Posterior vena cava (tissue), 2 donors: ENCODE results near the gene COL15A1. TPM values are rescaled to one million over a fixed set of nuclear protein-coding genes. Genes with fewer than 3 reads are reported as not detected.
"Not testable (repeated sequence)": the region's sequence is repeated elsewhere in the genome, so short reads cannot be mapped to it uniquely, and the experiment has no call there.

Source experiments
- DNase-seq: peaks from one replicate; pipeline ENCODE4 v3.0.0-alpha.2; 2020; ENCODE audit warnings: low spot score
- intact Hi-C, 2 donors: fragments of 100-400 bp; cut with DNase I; formaldehyde crosslinking; loops; one replicate each; pipeline versions ENCODE4 v1.14.1 to v1.14.2; 2022 to 2023
- total RNA-seq, 2 donors: library from RNA; stranded (reverse); fragmentation: NEBNext Ultra II Directional; extraction: Animal tissue kit (Norgen Biotek cat#: 25700); gene quantifications; one replicate each; pipeline ENCODE4 v1.2.1, GENCODE V29; 2021
- donor health status: DM: yes; HTN: yes; CAD: no.
- donor health status: DM: yes; HTN: yes; CAD: no.

Gene COL15A1
- total RNA-seq, 2 donors from 2014 or later: 126 to 129 TPM

- intact Hi-C loops: loop anchor here (5.0 to 10.0 kb wide), 3 partner anchors 57 to 137 kb away; partner anchors contain the start of gene COL15A1 (in 1 of the 2)
- peak; percentile 78 for DNase-seq
Observed at GRCh38 chr9:98999152-98999525, 55.4 kb downstream of the COL15A1 start.

DNA sequence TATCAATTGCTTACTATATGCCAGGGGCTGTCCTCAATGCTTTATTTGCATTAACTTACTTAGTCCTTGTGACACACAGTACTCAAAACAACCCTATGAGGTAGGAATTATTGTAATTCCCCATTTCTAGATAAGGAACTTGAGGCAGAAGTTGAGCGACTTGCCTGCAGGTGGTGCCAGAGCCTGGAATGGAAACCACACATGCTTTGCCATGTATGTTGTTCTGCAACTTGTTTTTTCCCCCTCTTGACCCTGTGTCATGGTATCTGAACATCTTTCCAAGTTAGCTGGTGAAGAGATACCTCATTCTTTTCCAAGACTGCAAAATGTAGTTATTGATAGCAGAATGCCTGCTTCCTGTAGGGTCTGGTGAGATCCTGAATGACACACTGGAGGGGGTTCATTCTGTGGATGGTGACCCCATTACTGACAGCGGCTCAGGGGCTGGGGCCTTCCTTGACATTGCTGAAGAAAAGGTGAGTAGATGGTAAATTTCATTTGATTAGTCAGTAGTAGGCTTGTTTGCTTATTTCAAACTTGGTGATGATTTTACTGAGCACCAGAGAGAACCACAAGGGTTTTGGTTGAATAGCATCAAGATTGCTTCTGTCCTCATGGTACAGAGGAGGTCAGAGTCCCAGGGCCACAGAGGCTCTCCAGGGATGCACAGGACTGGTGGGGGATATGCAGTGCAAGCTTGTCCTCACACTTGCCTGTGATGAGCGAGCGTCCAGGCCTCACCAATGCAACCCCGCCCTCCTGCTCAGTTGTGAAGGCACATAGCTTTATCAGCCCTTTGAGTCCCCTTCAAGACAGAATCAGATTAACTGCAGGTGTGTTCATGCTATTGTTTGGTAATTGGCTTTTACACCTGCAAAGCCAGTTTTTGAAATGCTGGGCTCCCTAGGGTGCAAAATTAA, 57.0 kb downstream of the COL15A1 start:
- intact Hi-C loops: no loop called here
- DNase-seq: peak; percentile 88

- no peak for DNase-seq
- intact Hi-C loops: no loop called here
Observed at GRCh38 chr9:99001892-99002291, 58.2 kb downstream of the COL15A1 start.

- intact Hi-C loops: no loop called here
- no peak for DNase-seq
Observed at GRCh38 chr9:99002706-99003105, 59.0 kb downstream of the COL15A1 start.

- intact Hi-C loops: no loop called here
Observed at GRCh38 chr9:99003308-99003707, 59.6 kb downstream of the COL15A1 start.

DNA sequence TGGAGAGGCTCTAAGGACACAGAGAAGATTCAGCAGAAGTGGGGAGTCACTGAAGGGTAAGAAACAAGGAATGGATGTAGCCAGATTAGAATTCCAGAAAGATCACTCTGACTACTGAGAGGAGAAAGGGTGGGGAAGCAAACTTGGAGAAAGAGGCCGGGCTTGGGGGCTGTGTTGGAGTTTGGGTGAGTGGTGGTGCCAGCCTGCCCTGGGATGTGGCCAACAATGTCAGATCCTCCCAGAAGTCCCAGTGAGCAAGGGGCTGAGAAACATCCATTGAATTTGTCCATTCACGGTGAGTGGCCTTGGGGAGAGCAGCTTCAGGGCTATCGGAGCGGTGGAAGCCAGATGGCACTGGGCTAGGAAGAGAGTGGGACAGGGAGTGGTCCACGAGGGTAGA, 60.4 kb downstream of the COL15A1 start:
- intact Hi-C loops: no loop called here
- DNase-seq: no peak

More at GRCh38 chr9:99003308-99003707, 59.6 kb downstream of the COL15A1 start:
- no peak for DNase-seq

DNA sequence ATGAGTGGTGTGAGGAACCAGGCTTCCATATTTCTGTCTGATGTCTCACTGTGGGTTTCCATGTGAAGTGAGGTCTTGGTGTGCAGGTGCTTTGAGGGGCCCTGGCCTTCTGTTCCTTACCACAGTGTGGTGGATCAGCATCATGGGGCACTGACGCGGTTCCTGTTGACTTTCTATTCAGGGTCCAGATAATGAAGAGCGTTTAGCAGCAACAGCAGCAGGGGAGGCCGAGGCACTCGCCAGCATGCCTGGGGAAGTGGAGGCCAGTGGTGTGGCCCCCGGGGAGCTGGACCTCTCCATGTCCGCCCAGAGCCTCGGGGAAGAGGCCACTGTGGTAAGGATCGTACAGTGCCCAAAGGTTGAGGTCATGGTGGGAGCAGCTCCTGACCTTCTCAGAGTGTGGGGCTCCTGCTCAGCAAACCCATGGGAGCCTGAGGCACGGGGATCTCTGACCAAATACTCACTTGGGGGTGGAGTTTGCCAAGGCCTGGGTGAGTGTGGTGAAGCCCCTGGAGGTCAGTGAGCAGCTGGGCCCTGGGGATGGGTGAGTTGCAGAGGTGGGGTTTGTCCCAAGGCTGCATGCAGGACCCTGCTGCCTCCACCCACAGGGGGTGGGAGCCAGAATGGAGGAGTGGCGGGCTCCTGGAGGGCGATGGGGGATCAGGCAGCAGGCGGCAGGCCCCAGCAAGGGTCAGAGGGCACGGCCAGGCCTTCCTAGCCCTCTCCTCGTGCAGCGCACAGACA, 61.2 kb downstream of the COL15A1 start:
- intact Hi-C loops: no loop called here
- no peak for DNase-seq

GRCh38 chr9:99005651-99006050, 61.9 kb downstream of the COL15A1 start:
- DNase-seq: no peak
- intact Hi-C loops: no loop called here

DNA sequence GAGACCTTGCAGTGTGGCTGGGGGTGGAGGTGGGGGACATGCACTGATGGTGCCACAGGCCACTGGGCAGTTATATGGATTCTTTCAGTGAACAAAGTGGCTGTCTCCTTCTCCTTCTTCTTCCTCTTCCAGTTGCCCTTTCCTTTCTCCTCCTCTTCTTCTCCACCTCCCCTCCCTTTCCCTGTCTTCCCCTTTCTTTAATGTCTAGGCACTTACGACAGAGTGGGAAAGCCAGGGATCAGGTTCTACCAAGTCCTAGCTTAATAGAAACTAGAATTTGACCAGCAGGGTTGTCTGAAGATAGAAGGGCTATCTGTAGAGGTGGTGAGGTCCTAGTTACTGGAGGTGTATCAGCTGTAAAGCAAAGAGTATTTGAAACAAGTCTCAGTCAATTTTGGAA, 62.8 kb downstream of the COL15A1 start:
- no peak for DNase-seq
- intact Hi-C loops: no loop called here

DNA sequence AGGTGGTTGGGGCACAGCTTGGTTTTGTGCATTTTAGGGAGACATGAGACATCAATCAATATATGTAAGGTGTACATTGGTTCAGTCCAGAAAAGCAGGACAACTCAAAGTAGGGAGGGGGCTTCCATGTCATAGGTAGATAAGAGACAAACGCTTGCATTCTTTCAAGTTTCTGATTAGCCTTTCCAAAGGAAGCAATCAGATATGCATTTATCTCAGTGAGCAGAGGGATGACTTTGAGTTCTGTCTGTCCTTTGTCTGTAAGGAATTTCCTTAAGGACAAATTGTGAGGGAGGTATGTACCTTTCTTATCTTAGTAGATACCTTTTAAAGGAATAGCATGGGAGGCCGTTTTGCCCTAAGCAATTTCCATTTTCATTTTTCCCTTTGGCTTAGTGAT, 63.3 kb downstream of the COL15A1 start:
- intact Hi-C loops: no loop called here

GRCh38 chr9:99008203-99008602, 64.5 kb downstream of the COL15A1 start:
- no peak for DNase-seq
- intact Hi-C loops: no loop called here

More for the DNA sequence above, 63.3 kb downstream of the COL15A1 start:
- DNase-seq: no peak

- DNase-seq, intact Hi-C loops: not testable (repeated sequence)
Observed at GRCh38 chr9:99010393-99010792, 66.7 kb downstream of the COL15A1 start.

DNA sequence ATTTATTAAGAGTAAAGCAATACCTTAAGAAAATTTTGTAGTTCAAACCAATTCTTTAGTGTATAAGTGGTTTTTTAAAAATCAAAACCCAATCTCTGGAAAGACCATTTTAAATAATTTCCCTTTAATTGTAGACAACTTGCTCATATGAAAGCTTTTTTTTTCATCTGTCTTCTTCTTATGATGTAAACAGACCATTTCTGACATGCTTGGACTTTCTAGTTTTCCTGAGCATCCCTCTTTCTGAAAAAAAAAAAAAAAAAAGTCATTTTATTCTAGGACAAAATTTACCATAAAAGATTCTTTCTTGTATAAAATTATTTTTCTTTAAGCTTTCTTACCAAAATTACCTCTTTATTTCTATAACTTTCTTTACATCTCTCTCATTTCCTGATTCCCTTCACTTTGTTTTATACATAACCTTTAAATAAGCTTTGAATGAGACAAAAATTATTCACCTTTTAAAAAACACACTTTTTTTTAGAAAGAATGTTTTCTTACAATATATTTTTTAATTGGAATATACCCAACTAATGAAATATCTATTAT, 67.5 kb downstream of the COL15A1 start:
- no peak for DNase-seq
- intact Hi-C loops: no loop called here

DNA sequence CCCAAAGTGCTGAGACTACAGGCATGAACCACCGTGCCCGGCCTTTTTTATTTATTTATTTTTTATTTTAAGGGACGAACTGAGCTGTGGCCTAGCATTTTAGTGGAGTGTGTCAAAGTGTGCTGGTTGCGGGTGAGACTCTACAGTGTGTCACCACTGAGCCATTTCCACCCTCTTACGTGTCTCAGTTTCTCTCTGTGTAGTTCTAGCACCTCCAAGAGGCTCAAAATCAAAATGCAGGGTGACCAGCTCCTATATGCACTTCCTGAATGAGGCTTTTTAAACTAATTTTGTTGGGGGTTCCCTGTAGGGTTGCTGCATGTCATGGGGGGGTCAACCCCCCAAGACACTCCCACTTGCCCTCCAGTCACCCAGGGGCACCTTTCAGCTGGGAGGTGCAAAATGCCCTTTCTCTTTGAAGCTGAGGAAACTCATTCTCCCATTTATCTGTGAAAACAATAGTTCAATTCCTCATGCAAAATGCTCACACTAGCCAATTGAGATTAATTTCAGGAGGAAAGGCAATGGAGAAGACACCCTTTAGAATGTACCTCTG, 69.3 kb downstream of the COL15A1 start:
- intact Hi-C loops: no loop called here
- DNase-seq: no peak

DNA sequence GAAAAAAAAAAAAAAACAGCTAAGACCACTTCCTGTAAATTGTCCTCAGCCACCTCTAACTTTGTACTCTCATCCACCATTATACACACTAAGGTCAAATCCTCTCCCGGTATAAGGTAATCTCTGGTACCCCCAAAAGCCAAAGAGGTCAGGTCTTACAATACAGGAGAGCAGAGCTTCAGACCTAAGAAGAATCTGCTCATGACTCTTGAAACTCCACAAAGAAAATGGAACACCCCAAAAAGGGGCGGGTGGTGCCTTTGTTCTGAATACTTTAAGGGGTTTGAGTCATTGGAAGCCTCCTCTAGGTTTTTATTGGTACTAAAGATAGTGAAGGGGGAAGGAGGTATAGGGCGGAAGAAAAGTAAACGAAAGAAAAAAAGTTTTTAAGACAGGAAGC, 69.8 kb downstream of the COL15A1 start:
- no peak for DNase-seq
- intact Hi-C loops: no loop called here

DNA sequence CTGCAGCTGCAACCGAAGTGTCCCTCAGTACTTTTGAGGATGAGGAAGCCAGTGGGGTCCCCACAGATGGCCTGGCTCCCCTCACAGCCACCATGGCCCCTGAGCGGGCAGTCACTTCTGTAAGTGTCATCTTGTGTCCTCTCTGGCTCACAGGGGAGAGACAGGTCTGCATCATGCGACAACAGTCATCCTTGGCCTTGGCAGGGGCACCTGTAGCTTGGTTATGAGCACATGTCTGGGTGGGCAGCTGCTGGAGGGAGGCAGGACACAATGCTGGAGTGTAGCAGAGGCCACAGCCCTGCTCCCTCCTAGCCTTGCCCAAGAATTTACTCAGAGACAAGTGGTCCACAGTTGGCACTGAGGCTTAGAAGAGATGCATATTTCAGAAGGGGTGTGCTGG, 71.7 kb downstream of the COL15A1 start:
- intact Hi-C loops: no loop called here
- DNase-seq: no peak

- DNase-seq: no peak
- intact Hi-C loops: loop anchor here in 1 of 2 donors (1.0 kb wide), 1 partner anchor 49 kb away; no protein-coding TSS in a partner anchor
Observed at GRCh38 chr9:99015890-99016289, 72.2 kb downstream of the COL15A1 start.

DNA sequence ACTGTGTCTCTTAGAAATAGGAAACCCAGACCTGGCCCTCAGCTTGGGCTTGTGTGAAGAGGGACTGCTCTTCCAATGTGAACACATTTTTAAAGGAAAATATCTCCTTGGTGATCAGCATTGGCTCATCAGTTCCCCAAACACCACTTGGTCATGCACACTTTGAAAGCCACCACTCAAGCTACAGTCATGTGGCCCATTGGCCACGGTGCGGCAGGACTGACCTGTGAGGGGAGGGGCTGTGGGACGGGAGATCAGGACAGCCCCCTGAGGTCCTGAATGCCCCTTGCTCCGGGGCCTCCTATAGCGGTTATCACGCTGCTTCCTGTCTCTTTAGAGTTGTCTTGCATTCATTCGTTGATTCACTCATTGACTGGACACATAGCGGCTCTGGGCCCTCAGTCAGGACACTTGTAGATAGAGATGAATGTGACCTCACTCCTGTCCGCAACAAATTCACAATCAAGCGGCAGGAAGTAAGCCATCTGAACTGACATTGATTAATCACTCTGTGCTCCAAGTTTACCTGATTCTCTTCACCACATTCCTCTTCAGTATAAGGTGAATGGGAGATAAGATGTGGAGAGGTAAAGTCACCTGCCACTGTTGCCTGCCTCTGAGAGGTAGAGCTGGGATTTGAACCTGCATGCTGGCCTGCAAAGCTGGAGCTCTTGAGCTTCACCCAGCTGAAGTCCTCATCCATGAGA, 73.1 kb downstream of the COL15A1 start:
- intact Hi-C loops: loop anchor here in 1 of 2 donors (1.0 kb wide), 1 partner anchor 48 kb away; no protein-coding TSS in a partner anchor
- no peak for DNase-seq

- intact Hi-C loops: no loop called here
- no peak for DNase-seq
Observed at GRCh38 chr9:99018653-99019052, 74.9 kb downstream of the COL15A1 start.
